GM18907 (cell line): Measurements from ENCODE around the gene SLC25A2.
"Not testable (repeated sequence)": the region's sequence is repeated elsewhere in the genome, so short reads cannot be mapped to it uniquely, and the experiment has no call there.

ENCODE experiments used
- ATAC-seq: cut with Tn5 transposase; IDR thresholded peaks from one replicate; pipeline ENCODE4 v1.9.1; 2021; ENCODE audit warnings: mild to moderate bottlenecking, moderate library complexity; ENCODE audit not compliant: unreplicated experiment

SLC25A2 gene

DNA sequence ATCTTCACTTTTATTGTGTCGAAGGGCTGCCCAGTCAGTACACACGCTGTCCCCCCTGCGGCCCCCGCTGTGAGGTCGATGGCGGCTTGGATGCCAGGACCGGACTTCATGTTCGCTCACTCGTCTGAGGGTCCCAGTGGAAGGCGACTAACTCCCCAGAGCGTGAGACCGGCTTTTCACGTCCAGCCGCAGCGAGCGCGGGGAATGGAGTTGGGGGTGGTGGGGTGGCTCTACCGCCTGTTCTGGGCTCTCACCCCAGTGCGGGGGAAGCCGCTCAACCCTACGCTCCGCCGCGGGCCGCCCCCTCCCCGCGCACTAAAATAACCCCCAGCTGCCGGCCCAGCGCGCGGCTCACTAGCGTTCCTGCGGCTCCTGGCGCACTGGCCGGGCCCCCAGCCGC, at the start of gene SLC25A2:
TSS of gene SLC25A2 (minus strand) at position 294 of the 400 bp plus-strand sequence. CDS start at position 110, 184 bp downstream.
- no peak for ATAC-seq

DNA sequence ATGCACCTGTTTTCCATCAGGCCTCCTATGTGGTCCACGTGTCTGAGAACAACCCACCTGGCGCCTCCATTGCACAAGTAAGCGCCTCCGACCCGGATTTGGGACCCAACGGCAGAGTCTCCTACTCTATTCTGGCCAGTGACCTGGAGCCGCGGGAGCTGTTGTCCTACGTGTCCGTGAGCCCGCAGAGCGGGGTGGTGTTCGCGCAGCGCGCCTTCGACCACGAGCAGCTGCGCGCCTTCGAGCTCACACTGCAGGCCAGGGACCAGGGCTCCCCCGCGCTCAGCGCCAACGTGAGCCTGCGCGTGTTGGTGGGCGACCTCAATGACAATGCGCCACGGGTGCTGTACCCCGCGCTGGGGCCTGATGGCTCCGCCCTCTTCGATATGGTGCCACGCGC, 47.7 kb upstream of the SLC25A2 start:
- no peak for ATAC-seq

DNA sequence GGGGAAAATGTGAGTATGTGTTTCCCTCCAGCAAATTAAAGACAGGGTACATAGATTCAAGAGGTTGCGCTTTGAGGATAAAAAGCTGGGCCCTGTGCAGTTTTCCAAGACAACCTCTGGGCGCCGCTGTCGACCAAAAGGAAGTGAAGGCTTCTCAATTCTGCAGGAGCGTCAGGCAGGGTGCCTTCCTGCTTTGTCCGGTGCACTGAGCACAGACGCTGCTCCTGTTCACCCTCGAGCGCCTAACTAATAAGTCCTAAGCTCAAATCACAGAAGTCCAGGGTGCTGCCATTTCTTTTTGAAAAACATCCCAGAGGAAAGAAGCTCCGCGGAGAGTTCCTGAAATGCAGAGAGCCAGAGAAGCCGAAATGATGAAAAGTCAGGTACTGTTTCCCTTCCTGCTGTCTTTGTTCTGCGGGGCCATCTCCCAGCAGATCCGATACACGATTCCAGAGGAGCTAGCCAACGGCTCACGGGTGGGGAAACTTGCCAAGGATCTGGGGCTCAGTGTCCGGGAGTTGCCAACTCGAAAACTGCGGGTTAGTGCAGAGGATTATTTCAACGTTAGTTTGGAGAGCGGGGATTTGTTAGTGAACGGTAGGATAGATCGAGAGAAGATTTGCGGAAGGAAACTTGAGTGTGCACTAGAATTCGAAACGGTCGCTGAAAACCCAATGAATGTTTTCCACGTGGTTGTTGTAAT, 46.2 kb upstream of the SLC25A2 start, which contains the start of gene PCDHGB1:
TSS of gene PCDHGB1 (plus strand) at position 183 of the 703 bp plus-strand sequence. CDS start at position 345, 162 bp downstream.
- ATAC-seq: peak; percentile 68

DNA sequence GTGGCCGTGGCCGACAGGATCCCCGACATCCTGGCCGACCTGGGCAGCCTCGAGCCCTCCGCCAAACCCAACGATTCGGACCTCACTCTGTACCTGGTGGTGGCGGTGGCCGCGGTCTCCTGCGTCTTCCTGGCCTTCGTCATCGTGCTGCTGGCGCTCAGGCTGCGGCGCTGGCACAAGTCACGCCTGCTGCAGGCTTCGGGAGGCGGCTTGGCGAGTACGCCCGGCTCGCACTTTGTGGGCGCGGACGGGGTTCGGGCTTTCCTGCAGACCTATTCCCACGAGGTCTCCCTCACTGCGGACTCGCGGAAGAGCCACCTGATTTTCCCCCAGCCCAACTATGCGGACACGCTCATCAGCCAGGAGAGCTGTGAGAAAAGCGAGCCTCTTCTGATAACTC, 42.2 kb upstream of the SLC25A2 start:
- not testable (repeated sequence) for ATAC-seq

DNA sequence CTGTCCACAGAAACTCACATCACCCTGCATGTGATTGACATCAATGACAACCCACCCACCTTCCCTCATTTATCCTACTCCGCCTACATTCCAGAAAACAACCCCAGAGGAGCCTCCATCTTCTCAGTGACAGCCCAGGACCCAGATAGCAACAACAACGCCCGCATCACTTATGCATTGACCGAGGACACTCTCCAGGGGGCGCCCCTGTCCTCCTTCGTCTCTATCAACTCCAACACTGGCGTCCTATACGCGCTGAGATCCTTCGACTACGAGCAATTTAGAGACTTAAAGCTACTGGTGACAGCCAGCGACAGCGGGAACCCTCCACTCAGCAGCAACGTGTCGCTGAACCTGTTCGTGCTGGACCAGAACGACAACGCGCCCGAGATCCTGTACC, 41.5 kb upstream of the SLC25A2 start:
- no peak for ATAC-seq

DNA sequence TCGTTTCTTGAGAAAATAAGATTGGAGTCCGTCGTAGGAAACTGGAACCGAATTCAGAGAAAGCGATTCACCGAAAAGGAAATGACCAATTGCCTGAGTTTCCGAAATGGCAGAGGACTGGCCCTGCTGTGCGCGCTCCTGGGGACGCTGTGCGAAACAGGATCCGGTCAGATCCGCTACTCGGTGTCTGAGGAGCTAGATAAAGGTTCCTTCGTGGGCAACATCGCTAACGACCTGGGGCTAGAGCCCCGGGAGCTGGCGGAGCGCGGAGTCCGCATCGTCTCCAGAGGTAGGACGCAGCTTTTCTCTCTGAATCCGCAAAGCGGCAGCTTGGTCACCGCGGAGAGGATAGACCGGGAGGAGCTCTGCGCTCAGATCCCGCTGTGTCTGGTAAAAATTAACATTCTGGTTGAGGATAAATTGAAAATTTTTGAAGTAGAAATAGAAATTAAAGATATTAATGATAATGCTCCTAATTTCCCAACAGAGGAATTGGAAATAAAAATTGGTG, 40.2 kb upstream of the SLC25A2 start:
- ATAC-seq: no peak

DNA sequence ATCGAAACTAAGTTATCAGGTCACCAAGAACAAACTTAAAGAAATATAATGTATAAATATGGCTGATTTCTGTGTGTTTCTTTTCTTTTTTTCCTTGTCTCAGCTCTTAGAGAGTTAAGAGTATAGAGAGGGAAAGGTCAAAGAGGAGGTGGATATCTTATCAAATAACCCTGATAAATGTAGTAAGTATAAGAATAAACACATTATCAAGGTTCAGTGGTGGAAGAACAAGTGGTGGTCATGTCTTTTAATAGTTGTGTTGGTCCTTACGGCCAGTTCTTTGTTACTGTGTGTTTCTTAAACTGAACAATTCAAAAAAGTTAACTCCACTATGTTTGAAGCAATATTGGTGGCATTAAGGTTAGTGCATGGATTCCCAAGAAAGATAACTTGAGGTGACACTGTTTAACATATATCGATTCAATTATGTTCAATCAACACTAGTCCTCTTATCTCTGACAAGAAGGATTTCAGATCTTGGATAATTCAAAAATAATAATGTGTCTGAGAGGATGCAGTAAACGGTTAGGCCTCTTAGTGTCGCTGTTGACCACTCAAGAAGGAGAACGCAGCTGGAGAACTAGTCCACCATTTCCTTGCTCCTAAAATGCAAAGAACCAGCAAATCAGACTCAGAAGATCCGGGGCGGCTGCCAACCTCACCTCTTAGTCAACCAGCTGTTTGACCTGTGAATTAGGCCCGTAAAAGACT, 39.5 kb upstream of the SLC25A2 start, which contains the start of gene PCDHGA3:
TSS of gene PCDHGA3 (plus strand) at position 588 of the 711 bp plus-strand sequence. CDS start 205 bp downstream, outside the sequence.
- no peak for ATAC-seq

DNA sequence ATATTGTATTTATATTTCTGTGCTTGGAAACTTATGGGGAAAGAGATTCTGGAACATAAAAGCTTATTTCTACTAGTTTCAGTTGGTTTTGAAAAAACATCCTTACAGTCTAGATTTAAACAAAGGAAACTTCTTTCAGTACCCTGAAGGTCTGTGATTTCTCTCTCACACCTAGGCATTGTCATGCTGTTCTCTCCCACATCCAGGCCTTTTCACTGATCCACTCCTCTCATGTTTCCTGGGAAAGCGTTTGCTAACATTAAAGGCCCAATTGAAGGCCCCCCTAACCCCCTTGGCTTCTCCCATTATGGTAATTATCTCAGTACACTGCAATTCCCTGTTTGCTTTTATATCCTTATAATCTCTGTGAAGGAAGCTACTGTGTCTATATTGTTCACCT, 38.9 kb upstream of the SLC25A2 start:
- no peak for ATAC-seq

DNA sequence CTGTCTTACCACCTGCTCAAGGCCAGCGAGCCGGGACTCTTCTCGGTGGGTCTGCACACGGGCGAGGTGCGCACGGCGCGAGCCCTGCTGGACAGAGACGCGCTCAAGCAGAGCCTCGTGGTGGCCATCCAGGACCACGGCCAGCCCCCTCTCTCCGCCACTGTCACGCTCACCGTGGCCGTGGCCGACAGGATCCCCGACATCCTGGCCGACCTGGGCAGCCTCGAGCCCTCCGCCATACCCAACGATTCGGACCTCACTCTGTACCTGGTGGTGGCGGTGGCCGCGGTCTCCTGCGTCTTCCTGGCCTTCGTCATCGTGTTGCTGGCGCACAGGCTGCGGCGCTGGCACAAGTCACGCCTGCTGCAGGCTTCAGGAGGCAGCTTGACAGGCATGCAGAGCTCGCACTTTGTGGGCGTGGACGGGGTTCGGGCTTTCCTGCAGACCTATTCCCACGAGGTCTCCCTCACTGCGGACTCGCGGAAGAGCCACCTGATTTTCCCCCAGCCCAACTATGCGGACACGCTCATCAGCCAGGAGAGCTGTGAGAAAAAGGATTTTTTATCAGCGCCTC, 37.0 kb upstream of the SLC25A2 start:
- not testable (repeated sequence) for ATAC-seq

DNA sequence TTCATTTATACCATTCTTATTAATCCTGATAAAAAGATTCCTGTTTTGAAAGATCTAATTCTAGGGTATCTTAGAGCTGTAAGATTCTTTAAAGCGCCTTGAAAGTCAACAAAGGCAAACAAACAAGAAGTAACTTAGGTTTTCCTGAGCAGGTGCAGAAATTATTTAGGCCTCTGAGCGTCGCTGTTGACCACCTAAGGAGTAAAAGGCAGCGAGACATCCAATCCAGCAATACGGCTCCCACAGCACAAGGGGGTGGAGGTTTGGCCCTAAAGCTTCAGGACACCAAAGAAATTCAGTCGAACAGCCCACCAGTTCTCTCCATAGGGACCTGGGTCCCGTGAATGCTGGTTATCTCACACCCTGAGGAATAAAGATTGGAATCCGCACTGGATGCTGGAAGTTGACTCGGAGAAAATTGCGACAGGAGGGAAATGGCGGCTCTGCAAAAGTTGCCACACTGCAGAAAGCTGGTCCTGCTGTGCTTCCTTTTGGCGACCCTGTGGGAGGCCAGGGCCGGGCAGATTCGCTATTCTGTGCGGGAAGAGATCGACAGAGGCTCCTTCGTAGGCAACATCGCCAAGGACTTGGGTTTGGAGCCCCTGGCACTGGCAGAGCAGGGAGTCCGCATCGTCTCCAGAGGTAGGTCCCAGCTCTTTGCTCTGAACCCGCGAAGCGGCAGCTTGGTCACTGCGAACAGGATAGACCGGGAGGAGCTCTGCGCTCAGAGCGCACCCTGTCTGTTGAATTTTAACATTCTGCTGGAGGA, 34.9 kb upstream of the SLC25A2 start, which contains the start of gene PCDHGA2:
TSS of gene PCDHGA2 (plus strand) at position 223 of the 769 bp plus-strand sequence.
- no peak for ATAC-seq

DNA sequence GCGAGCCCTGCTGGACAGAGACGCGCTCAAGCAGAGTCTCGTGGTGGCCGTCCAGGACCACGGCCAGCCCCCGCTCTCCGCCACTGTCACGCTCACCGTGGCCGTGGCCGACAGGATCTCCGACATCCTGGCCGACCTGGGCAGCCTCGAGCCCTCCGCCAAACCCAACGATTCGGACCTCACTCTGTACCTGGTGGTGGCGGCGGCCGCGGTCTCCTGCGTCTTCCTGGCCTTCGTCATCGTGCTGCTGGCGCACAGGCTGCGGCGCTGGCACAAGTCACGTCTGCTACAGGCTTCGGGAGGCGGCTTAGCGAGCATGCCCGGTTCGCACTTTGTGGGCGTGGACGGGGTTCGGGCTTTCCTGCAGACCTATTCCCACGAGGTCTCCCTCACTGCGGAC, 28.7 kb upstream of the SLC25A2 start:
- ATAC-seq: not testable (repeated sequence)

DNA sequence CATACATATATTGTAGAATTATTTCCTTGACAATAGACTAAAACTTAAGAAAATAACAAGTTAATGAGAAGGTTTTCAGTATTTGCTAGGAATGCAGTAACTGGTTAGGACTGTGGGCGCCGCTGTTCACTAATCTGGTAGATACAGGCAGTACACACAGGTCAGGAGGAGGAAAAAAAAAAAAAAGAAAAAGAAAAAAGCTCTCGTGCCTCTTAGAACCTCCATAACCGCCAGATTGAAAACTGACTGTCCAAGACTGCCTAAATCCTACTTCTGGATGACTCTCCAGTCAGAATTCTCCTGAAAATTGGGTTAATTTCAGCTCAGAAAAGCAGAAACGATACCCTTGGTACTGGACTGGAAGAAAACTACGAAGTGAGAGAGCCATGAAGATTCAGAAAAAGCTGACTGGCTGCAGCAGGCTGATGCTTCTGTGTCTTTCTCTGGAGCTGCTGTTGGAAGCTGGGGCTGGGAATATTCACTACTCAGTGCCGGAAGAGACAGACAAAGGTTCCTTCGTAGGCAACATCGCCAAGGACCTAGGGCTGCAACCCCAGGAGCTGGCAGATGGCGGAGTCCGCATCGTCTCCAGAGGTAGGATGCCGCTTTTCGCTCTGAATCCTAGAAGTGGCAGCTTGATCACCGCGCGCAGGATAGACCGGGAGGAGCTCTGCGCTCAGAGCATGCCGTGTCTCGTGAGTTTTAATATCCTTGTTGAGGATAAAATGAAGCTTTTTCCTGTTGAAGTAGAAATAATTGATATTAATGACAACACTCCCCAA, 26.6 kb upstream of the SLC25A2 start, which contains the start of gene PCDHGA1:
TSS of gene PCDHGA1 (plus strand) at position 216 of the 782 bp plus-strand sequence.
- ATAC-seq: no peak

DNA sequence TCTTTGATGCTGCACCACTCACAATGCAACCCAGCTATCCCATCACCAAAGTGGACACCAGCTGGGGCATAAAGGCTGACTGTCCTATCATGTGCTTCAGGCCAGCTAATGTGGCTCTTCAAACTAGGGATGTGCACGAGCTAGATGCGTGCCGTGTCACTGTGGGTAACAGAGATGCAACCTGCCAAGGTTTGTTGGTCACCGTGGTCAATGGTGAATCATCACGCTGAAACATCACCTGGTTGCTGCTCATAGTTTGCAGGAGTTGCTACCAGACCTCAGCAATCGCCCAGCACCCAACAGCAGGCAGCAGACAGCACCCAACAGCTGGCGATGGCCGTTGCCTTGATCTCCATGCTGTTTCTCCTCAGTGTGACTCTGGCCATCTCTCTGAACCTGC, 24.4 kb upstream of the SLC25A2 start:
- no peak for ATAC-seq

DNA sequence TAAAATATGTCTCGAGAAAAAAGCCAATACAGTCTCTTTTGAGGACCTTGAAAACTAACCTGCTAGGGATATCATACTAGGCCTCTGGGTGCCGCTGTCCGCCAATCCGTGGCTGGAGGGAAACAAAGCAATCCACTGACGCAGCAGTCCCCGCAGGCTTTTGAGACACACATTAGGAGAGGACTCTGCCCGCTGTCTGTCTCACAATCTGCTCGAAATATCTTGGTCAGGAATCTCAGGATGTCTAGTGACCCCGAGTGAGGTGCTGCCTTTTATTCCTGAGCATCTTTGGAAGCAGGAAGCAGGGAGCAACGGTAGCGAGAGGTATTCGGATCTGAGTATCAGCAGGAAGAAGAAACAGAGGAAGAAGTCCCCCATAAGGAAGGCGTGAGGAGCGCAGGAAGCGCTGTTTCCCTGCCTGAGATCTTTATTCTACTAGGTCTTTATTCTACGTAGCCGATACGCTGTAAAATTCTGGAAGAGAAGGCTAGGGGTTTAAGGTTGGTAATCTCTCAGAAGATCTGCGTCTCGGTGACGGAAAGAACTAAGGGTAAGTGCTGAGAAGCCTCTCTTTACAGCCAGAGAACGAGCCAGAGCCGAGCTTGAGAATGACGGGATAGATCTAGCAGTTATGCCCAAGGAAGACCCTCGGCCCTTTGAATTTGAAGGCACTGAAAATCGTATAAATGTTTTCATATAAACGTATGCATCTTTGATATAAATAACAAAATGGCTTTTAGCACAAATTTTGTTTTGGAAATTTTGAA, 22.4 kb upstream of the SLC25A2 start:
- ATAC-seq: peak; percentile 82

DNA sequence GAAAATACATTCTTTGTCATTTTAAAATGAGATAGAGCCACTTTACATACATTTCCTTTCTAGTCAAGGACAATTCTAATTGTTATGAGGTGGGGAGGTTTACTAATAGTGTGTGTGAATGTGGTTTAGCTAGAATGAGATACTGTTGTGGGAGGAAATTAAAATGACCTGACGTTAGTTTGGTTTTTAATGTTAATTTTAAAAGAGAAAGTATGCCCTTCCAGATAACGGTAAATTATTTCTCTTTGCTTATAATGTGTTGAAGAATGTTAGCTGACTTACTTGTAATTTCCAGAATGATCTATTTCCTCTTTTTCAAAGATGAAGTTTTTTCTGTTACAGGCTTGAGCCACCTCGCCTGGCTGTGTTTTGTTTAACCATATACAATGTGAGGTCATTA, 18.4 kb upstream of the SLC25A2 start:
- no peak for ATAC-seq

DNA sequence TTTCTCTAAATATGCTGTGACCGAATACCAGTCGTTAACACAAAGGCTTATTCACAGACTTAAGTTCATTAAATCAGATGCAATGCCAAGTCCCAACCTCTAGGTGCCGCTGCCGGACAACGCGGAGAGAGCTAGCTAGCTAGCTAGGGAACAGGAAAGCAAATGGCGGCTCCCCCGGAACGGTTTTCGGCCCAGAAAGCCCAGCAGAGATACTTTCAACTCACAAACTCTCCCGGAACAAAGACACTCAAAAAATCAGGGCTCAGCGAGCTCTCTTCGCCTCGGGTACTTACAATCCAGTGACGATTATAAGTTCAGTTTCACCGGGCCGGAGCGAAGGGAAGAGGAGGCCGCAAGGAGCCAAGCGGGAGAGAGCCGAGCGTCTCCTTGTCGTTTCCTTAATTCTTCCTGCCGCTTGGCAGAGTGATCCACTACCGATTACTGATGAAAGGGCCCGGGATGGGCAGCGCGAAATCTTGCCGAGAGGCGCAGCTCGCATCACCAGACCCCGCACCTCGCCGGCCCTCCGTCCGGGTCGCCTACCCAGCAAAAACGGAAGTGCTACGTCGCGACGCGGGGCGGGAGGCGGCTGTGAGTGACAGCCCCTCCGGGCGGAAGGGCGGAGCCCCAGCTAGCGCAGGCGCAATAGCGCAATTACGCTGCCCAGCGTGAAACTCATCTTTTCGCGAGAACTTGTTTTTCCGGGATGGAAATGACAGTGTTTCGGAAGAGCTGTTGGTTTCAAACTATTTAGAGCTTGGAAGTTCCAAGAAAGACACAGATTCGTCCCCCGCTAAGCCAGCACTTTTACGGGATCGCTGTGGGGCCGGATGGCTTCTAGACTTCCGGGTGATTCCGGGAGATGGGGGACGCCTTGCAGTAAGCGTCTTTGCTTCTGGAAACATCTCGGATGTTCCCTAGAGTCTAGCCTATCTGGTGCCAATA, 16.6 kb upstream of the SLC25A2 start, which contains the start of gene TAF7:
TSS of gene TAF7 (minus strand) at position 560 of the 945 bp plus-strand sequence. CDS start 740 bp downstream, outside the sequence.
- ATAC-seq: peak; percentile 98

DNA sequence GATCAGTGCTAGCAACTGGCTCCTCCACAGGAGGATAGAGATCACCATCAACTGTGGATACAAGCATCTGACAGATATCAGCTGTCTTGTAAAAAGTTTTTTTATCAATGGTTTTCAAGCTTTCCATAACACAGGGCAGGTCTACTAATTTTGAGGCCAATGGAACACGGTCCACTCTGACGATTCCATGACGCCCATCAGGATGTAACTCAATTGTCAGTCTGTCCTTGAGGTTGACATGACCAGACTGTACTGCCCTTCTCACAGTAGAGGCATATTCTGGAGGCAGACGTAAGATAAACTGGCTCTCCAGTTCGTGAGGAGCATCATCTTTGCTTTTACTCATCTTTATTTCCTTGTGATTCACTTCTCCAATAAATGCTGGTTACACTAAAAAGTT, 15.8 kb upstream of the SLC25A2 start:
- no peak for ATAC-seq

DNA sequence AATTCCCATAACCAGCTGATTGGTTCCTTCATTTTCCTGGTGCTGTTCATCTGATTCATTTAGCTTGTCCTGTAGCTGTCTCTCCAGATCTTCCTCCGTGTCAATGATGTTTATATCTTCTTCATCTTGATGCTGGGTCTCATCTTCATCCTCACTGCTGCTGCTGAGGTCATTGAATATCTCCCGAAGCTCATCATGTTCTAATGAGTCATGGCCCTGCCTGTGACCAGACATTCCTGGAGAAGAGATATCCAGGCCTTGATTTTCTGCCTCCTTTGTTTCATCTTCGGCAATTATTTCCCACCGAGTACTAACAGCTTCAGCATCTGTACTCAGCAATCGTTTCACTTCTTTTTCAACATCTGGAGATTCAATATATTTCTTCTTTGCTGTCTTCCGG, 15.4 kb upstream of the SLC25A2 start:
- no peak for ATAC-seq
